B cell (primary cell): ENCODE measurements around the gene CD93. TPM values are rescaled to one million over a fixed set of nuclear protein-coding genes. Genes with fewer than 3 reads are reported as not detected.

Experiments used
- ATAC-seq: fragments of 200-7000 bp; cut with Tn5 transposase; one replicate; pipeline ENCODE4 v1.10.0; 2021; ENCODE audit warnings: low read depth, mild to moderate bottlenecking, moderate number of reproducible peaks, moderate library complexity
- CTCF ChIA-PET: fragments of 350-600 bp; sonication (Branson Sonifier 250); formaldehyde crosslinking; loops from one replicate; lab custom pipeline; 2021; ENCODE audit warnings: antibody characterized with exemption, inconsistent platforms; lab: Charles Lee
- POLR2A ChIA-PET: fragments of 350-600 bp; sonication (Branson Sonifier 250); formaldehyde crosslinking; loops from one replicate; lab custom pipeline; 2021; ENCODE audit warnings: antibody characterized with exemption; lab: Charles Lee
- DNase-seq: peaks from one replicate; pipeline ENCODE4 v3.0.0; 2013
- H2AFZ ChIP-seq: 2 replicates; pipeline ENCODE4 v1.6.1; 2012; ENCODE audit warnings: mild to moderate bottlenecking, low read depth, low read length; ENCODE audit not compliant: insufficient read depth, poor library complexity, severe bottlenecking
- H3K27ac ChIP-seq, 2 donors: 1 replicate in 1 of 2; 2 replicates in 1 of 2; pipeline ENCODE4 v1.5.1; 2012 to 2013; ENCODE audit warnings: low read length in 2 of 2, mild to moderate bottlenecking in 2 of 2, moderate library complexity in 1 of 2
- H3K27me3 ChIP-seq, 4 experiments: fragments of 200-600 bp in 1 of 4; sonication (generic) in 1 of 4; replicated peaks in 1 of 4; 1 replicate in 2 of 4; 2 replicates in 2 of 4; pipeline versions ENCODE4 v1.6.1 to v1.7.0; 2013 to 2016; ENCODE audit warnings: low read length in 3 of 4, mild to moderate bottlenecking in 2 of 4, mixed read lengths in 1 of 4, moderate library complexity in 1 of 4; ENCODE audit not compliant: insufficient read depth in 4 of 4, control insufficient read depth in 3 of 4; ENCODE audit errors: control extremely low read depth in 1 of 4
- H3K36me3 ChIP-seq, 2 experiments: replicated peaks in 1 of 2; 1 replicate in 1 of 2; 2 replicates in 1 of 2; pipeline versions ENCODE4 v1.6.1 to v1.7.1; 2013; ENCODE audit warnings: low read length in 1 of 2; ENCODE audit not compliant: insufficient read depth in 2 of 2, control insufficient read depth in 1 of 2; ENCODE audit errors: control extremely low read depth in 1 of 2, extremely low read depth in 1 of 2
- H3K4me1 ChIP-seq, 2 donors: fragments of 200-600 bp in 1 of 2; sonication (generic) in 1 of 2; 1 replicate in 1 of 2; 2 replicates in 1 of 2; pipeline versions ENCODE4 v1.5.1 to v1.6.1; 2013 to 2017; ENCODE audit warnings: low read length in 2 of 2; ENCODE audit not compliant: control insufficient read depth in 2 of 2, insufficient read depth in 2 of 2
- H3K4me2 ChIP-seq: replicated peaks from 2 replicates; pipeline ENCODE3; 2012; ENCODE audit warnings: mild to moderate bottlenecking, low read depth, low read length; ENCODE audit not compliant: poor library complexity, severe bottlenecking
- H3K4me3 ChIP-seq, 5 experiments: fragments of 200-600 bp in 1 of 5; sonication (generic) in 1 of 5; 1 replicate in 3 of 5; 2 replicates in 2 of 5; pipeline versions ENCODE4 v1.5.1 to v1.7.0; 2011 to 2016; ENCODE audit warnings: low read length in 4 of 5, mild to moderate bottlenecking in 4 of 5, low read depth in 2 of 5, control low read depth in 1 of 5, moderate library complexity in 1 of 5; ENCODE audit not compliant: insufficient read depth in 1 of 5; ENCODE audit errors: control extremely low read depth in 1 of 5, extremely low read depth in 1 of 5
- H3K79me2 ChIP-seq: fragments of 200-600 bp; sonication (generic); one replicate; pipeline ENCODE4 v1.6.0; 2016; ENCODE audit warnings: low read length; ENCODE audit not compliant: control insufficient read depth, insufficient read depth
- H3K9ac ChIP-seq: fragments of 200-600 bp; sonication (generic); 2 replicates; pipeline ENCODE4 v1.6.1; 2017; ENCODE audit warnings: mild to moderate bottlenecking, low read length, moderate library complexity
- H3K9me3 ChIP-seq, 3 donors: one replicate each; pipeline versions ENCODE4 v1.6.1 to v1.7.1; 2013; ENCODE audit warnings: low read length in 2 of 3; ENCODE audit not compliant: control insufficient read depth in 2 of 3, insufficient read depth in 1 of 3; ENCODE audit errors: control extremely low read depth in 1 of 3
- H4K20me1 ChIP-seq: 2 replicates; pipeline ENCODE4 v1.6.0; 2012; ENCODE audit warnings: mild to moderate bottlenecking, low read length; ENCODE audit not compliant: insufficient read depth, control insufficient read depth, poor library complexity, severe bottlenecking
- H3K27ac Mint-ChIP-seq: one replicate; pipeline ENCODE4 v1.8.0; 2021; ENCODE audit warnings: mixed read lengths
- H3K27me3 Mint-ChIP-seq: one replicate; pipeline ENCODE4 v1.8.0; 2021; ENCODE audit warnings: mixed read lengths
- H3K4me1 Mint-ChIP-seq: one replicate; pipeline ENCODE4 v1.8.0; 2021; ENCODE audit warnings: mixed read lengths
- H3K4me3 Mint-ChIP-seq: one replicate; pipeline ENCODE4 v1.8.0; 2021; ENCODE audit warnings: mixed read lengths
- H3K9me3 Mint-ChIP-seq: one replicate; pipeline ENCODE4 v1.8.0; 2022; ENCODE audit warnings: mixed read lengths; ENCODE audit not compliant: insufficient read depth
- CTCF ChIP-seq: fragments of 200-600 bp; IDR thresholded peaks from one replicate; pipeline ENCODE4 v1.8.0; 2022; ENCODE audit warnings: antibody characterized with exemption, mild to moderate bottlenecking
- EZH2 ChIP-seq: IDR thresholded peaks from 2 replicates; pipeline ENCODE4 v1.6.1; 2012; ENCODE audit warnings: borderline replicate concordance, low read depth, mild to moderate bottlenecking, moderate library complexity, low read length; ENCODE audit not compliant: insufficient read depth, poor library complexity, severe bottlenecking
- WGBS: methylation state at CpG from one replicate; pipeline ENCODE4 v1.1.5; 2013; ENCODE audit warnings: missing lambda C conversion rate; ENCODE audit not compliant: insufficient coverage; 5-methylcytosine and 5-hydroxymethylcytosine counted together
- intact Hi-C: fragments of 100-400 bp; cut with micrococcal nuclease; formaldehyde crosslinking; loops from one replicate; pipeline ENCODE4 v1.10.0; 2022
- polyA plus RNA-seq: library from polyadenylated mRNA; depleted of rRNA; stranded (reverse); fragments of >200 nt; gene quantifications from 2 replicates; pipeline ENCODE4 v1.2.3, GENCODE V29; 2012
- total RNA-seq, 2 donors: library from RNA; stranded (reverse); fragments of 120-200 nt in 1 of 2; gene quantifications; 1 replicate in 1 of 2; 2 replicates in 1 of 2; pipeline versions ENCODE4 v1.2.3 to v1.2.4, GENCODE V29; 2013 to 2022

CD93 gene
- total and polyA plus RNA-seq, 2 donors (not counting 1 experiment from before 2014, with no cell fraction given): 0.12 to 0.51 TPM

GRCh38 chr20:23093613-23094012 lies 7.5 kb upstream of the CD93 start:
- ChIA-PET CTCF (no interaction called here), POLR2A (no interaction called here)
- no peaks in the 10 kb centered on the region for H3K4me1 Mint-ChIP-seq
- 79% methylated on average over 2 of the region's 3 CpGs for WGBS
- Histone ChIP-seq H3K4me1 (no peaks in the 10 kb centered on the region), H3K27me3 (no peaks in the 10 kb centered on the region), H2AFZ (no peak overlapping the region), H3K79me2 (no peaks in the 10 kb centered on the region), H3K9me3 (no peaks in the 10 kb centered on the region), H3K27ac (no peak overlapping the region), H3K4me3 (no peak overlapping the region), H3K36me3 (no peaks in the 10 kb centered on the region), H3K4me2 (no peak overlapping the region), H3K9ac (no peak overlapping the region), H4K20me1 (no peaks in the 10 kb centered on the region)
- H3K9me3 Mint-ChIP-seq: no peaks in the 10 kb centered on the region
- intact Hi-C loops: no loop called here
- no peak overlapping the region for H3K4me3 Mint-ChIP-seq
- H3K27ac Mint-ChIP-seq: no peak overlapping the region
- no peak for DNase-seq
- TF ChIP-seq EZH2 (no peak), CTCF (no peak)
- no peaks in the 10 kb centered on the region for H3K27me3 Mint-ChIP-seq
- ATAC-seq: no peak

GRCh38 chr20:23092861-23093495 lies 6.9 kb upstream of the CD93 start:
- DNase-seq (no peak), ATAC-seq (no peak)
- no peaks in the 10 kb centered on the region for H3K4me1 ChIP-seq
- no peak overlapping the region for H3K9ac ChIP-seq
- TF ChIP-seq CTCF: no peak
- TF ChIP-seq EZH2: no peak
- H3K27me3 ChIP-seq: no peaks in the 10 kb centered on the region
- no peaks in the 10 kb centered on the region for H3K79me2 ChIP-seq
- H4K20me1 ChIP-seq: no peaks in the 10 kb centered on the region
- no peaks in the 10 kb centered on the region for H3K36me3 ChIP-seq
- no peak overlapping the region for H3K27ac ChIP-seq
- no peak overlapping the region for H2AFZ ChIP-seq
- no peak overlapping the region for H3K4me3 ChIP-seq
- H3K4me2 ChIP-seq: no peak overlapping the region
- Mint-ChIP-seq H3K4me1 (no peaks in the 10 kb centered on the region), H3K9me3 (no peaks in the 10 kb centered on the region), H3K27me3 (no peaks in the 10 kb centered on the region), H3K27ac (no peak overlapping the region), H3K4me3 (no peak overlapping the region)
- WGBS: 80% methylated on average over 5 of the region's 7 CpGs
- CTCF ChIA-PET: no interaction called here
- H3K9me3 ChIP-seq: no peaks in the 10 kb centered on the region
- intact Hi-C loops: no loop called here
- POLR2A ChIA-PET: no interaction called here
